HepG2 (cell line): ENCODE results near the gene AGXT. TPM values are rescaled to one million over a fixed set of nuclear protein-coding genes. Genes with fewer than 3 reads are reported as not detected.

Experiments used
- CCDC6 ChIP-seq: sonication (generic); formaldehyde crosslinking; IDR thresholded peaks from 2 replicates; pipeline ENCODE4 v1.8.1; 2022; ENCODE audit warnings: mild to moderate bottlenecking, missing genetic modification reagents, moderate library complexity
- HNF1B ChIP-seq: sonication (generic); formaldehyde crosslinking; IDR thresholded peaks from 2 replicates; pipeline ENCODE4 v1.5.1; 2020; ENCODE audit warnings: mild to moderate bottlenecking, moderate library complexity, missing genetic modification reagents
- KAT8 ChIP-seq: IDR thresholded peaks from 2 replicates; pipeline ENCODE4 v1.6.1; 2016; ENCODE audit warnings: missing genetic modification reagents, missing compliant biosample characterization
- KLF12 ChIP-seq: sonication (generic); formaldehyde crosslinking; IDR thresholded peaks from 2 replicates; pipeline ENCODE4 v1.4.0; 2020; ENCODE audit warnings: missing genetic modification reagents, borderline replicate concordance
- MEIS2 ChIP-seq: sonication (generic); formaldehyde crosslinking; IDR thresholded peaks from 2 replicates; pipeline ENCODE4 v1.9.0; 2021; ENCODE audit warnings: mild to moderate bottlenecking, missing genetic modification reagents
- NONO ChIP-seq, 2 experiments: fragments of 450-650 bp in 1 of 2; sonication (generic) in 1 of 2; formaldehyde crosslinking in 1 of 2; IDR thresholded peaks in 1 of 2; conservative IDR thresholded peaks in 1 of 2; 2 replicates each; pipeline versions ENCODE4 v1.6.1 to v1.8.0; 2017 to 2022; ENCODE audit warnings: mild to moderate bottlenecking in 1 of 2, missing genetic modification reagents in 1 of 2, moderate library complexity in 1 of 2
- NRL ChIP-seq: sonication (generic); formaldehyde crosslinking; IDR thresholded peaks from 2 replicates; pipeline ENCODE4 v1.5.0; 2020; ENCODE audit warnings: missing genetic modification reagents, mild to moderate bottlenecking, moderate library complexity, borderline replicate concordance
- RBFOX2 ChIP-seq: fragments of 200-400 bp; formaldehyde crosslinking; IDR thresholded peaks from 2 replicates; pipeline ENCODE4 v1.6.1; 2017; ENCODE audit warnings: low read depth, mild to moderate bottlenecking, low read length
- REL ChIP-seq: sonication (generic); formaldehyde crosslinking; conservative IDR thresholded peaks from 2 replicates; pipeline ENCODE4 v1.8.0; 2022; ENCODE audit warnings: mild to moderate bottlenecking, missing genetic modification reagents, moderate library complexity
- REST ChIP-seq, 2 experiments: IDR thresholded peaks; 2 replicates each; pipeline ENCODE4 v1.6.1; 2011 to 2012; ENCODE audit warnings: low read length in 2 of 2, borderline replicate concordance in 1 of 2, low read depth in 1 of 2, mild to moderate bottlenecking in 1 of 2, moderate library complexity in 1 of 2
- SMAD9 ChIP-seq: sonication (generic); formaldehyde crosslinking; IDR thresholded peaks from 2 replicates; pipeline ENCODE4 v1.5.1; 2020; ENCODE audit warnings: mild to moderate bottlenecking, missing genetic modification reagents
- ZIK1 ChIP-seq: sonication (generic); formaldehyde crosslinking; IDR thresholded peaks from 2 replicates; pipeline ENCODE4 v1.5.0; 2020; ENCODE audit warnings: mild to moderate bottlenecking, low read depth, missing genetic modification reagents, borderline replicate concordance
- ZNF30 ChIP-seq: sonication (generic); formaldehyde crosslinking; IDR thresholded peaks from 2 replicates; pipeline ENCODE4 v1.5.0; 2020; ENCODE audit warnings: mild to moderate bottlenecking, missing genetic modification reagents
- ZNF343 ChIP-seq: sonication (generic); formaldehyde crosslinking; IDR thresholded peaks from 2 replicates; pipeline ENCODE4 v1.4.0; 2020; ENCODE audit warnings: mild to moderate bottlenecking, missing genetic modification reagents
- ZNF841 ChIP-seq: sonication (generic); formaldehyde crosslinking; IDR thresholded peaks from 2 replicates; pipeline ENCODE4 v1.8.1; 2023; ENCODE audit warnings: missing genetic modification reagents, borderline replicate concordance
- ZSCAN21 ChIP-seq: sonication (generic); formaldehyde crosslinking; IDR thresholded peaks from 2 replicates; pipeline ENCODE4 v1.8.0; 2022; ENCODE audit warnings: mild to moderate bottlenecking, missing genetic modification reagents, moderate library complexity, borderline replicate concordance
- polyA plus RNA-seq, 8 experiments: library from polyadenylated mRNA; depleted of rRNA in 3 of 8; stranded (reverse) in 7 of 8; unstranded in 1 of 8; fragments of >200 nt; fragmentation: Illumina TruSeq in 4 of 8; extraction: Trizol in 4 of 8; gene quantifications; 2 replicates each; pipeline versions ENCODE4 v1.2.1 to v1.2.3, GENCODE V29; 2011 to 2016; ENCODE audit warnings: low read depth in 4 of 8, missing spikeins in 1 of 8, mixed read lengths in 1 of 8; ENCODE audit not compliant: insufficient read depth in 1 of 8
- total RNA-seq, 5 experiments: library from RNA; depleted of rRNA; stranded (reverse); fragments of >200 nt; fragmentation: Illumina TruSeq; extraction: Trizol; gene quantifications; 2 replicates each; pipeline ENCODE4 v1.2.3, GENCODE V29; 2016; ENCODE audit warnings: low read depth in 1 of 5
- TF ChIP-seq, protein P1 (sequence below): sonication (generic); formaldehyde crosslinking; IDR thresholded peaks from 2 replicates; pipeline ENCODE4 v1.5.1; 2020; ENCODE audit warnings: missing genetic modification reagents, mild to moderate bottlenecking, borderline replicate concordance
- TF ChIP-seq, protein P2 (sequence below): sonication (generic); formaldehyde crosslinking; IDR thresholded peaks from 2 replicates; pipeline ENCODE4 v1.4.0; 2020; ENCODE audit warnings: missing genetic modification reagents, borderline replicate concordance

AGXT gene
- total and polyA plus RNA-seq, 2 of the 13 experiments (the other 11 are each of a cell fraction or from before 2014, with no cell fraction given): 41.9 to 96.1 TPM

GRCh38 chr2:240896871-240897692 is 28.5 kb downstream of the AGXT start (continued):
- TF ChIP-seq, protein P1, sequence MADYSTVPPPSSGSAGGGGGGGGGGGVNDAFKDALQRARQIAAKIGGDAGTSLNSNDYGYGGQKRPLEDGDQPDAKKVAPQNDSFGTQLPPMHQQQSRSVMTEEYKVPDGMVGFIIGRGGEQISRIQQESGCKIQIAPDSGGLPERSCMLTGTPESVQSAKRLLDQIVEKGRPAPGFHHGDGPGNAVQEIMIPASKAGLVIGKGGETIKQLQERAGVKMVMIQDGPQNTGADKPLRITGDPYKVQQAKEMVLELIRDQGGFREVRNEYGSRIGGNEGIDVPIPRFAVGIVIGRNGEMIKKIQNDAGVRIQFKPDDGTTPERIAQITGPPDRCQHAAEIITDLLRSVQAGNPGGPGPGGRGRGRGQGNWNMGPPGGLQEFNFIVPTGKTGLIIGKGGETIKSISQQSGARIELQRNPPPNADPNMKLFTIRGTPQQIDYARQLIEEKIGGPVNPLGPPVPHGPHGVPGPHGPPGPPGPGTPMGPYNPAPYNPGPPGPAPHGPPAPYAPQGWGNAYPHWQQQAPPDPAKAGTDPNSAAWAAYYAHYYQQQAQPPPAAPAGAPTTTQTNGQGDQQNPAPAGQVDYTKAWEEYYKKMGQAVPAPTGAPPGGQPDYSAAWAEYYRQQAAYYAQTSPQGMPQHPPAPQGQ (CRISPR knock-in tag): no peak
- TF ChIP-seq REST (IDR thresholded peaks at IDR 0.05; ENCODE audit: borderline replicate concordance in 1 of 2, low read depth in 1 of 2, low read length in 2 of 2) (no peak), KLF12 (no peak), RBFOX2 (peak; percentile 51; the same call in 1 of the 2 replicates), CCDC6 (no peak), HNF1B (CRISPR knock-in tag) (peak; percentile 72), ZIK1 (CRISPR knock-in tag) (peak; percentile 49; the same call in 1 of the 2 replicates), REL (CRISPR knock-in tag) (no peak), NRL (CRISPR knock-in tag) (no peak), KAT8 (CRISPR knock-in tag) (no peak), SMAD9 (no peak), MEIS2 (no peak), ZNF343 (CRISPR knock-in tag) (peak; percentile 73; the same call in 1 of the 2 replicates), ZNF841 (no peak), NONO (IDR thresholded peaks at IDR 0.05) (no peak), NONO (CRISPR knock-in tag; conservative IDR thresholded peaks at IDR 0.05) (peak; percentile 88), ZSCAN21 (peak; percentile 50; the same call in 1 of the 2 replicates), ZNF30 (no peak)
- TF ChIP-seq, protein P2, sequence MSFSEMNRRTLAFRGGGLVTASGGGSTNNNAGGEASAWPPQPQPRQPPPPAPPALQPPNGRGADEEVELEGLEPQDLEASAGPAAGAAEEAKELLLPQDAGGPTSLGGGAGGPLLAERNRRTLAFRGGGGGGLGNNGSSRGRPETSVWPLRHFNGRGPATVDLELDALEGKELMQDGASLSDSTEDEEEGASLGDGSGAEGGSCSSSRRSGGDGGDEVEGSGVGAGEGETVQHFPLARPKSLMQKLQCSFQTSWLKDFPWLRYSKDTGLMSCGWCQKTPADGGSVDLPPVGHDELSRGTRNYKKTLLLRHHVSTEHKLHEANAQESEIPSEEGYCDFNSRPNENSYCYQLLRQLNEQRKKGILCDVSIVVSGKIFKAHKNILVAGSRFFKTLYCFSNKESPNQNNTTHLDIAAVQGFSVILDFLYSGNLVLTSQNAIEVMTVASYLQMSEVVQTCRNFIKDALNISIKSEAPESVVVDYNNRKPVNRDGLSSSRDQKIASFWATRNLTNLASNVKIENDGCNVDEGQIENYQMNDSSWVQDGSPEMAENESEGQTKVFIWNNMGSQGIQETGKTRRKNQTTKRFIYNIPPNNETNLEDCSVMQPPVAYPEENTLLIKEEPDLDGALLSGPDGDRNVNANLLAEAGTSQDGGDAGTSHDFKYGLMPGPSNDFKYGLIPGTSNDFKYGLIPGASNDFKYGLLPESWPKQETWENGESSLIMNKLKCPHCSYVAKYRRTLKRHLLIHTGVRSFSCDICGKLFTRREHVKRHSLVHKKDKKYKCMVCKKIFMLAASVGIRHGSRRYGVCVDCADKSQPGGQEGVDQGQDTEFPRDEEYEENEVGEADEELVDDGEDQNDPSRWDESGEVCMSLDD (CRISPR knock-in tag): peak; percentile 72; the same call in 1 of the 2 replicates
